Eye (tissue), 1 donor: ENCODE measurements around the gene C12orf42.

Experiments used
- DNase-seq: peaks from one replicate; pipeline ENCODE4 v3.0.0-alpha.2; 2015

Gene C12orf42

GRCh38 chr12:103331643-103332042, 164.1 kb downstream of the C12orf42 start:
- no peak for DNase-seq

- no peak for DNase-seq
These were observed 165.1 kb downstream of the C12orf42 start for GRCh38 chr12:103330672-103331071.

GRCh38 chr12:103327676-103328075, 168.1 kb downstream of the C12orf42 start:
- no peak for DNase-seq

GRCh38 chr12:103326190-103326589, 169.6 kb downstream of the C12orf42 start:
- no peak for DNase-seq

- no peak for DNase-seq
These were observed 177.2 kb downstream of the C12orf42 start for GRCh38 chr12:103318566-103318965.

- DNase-seq: no peak
These were observed 178.5 kb downstream of the C12orf42 start for GRCh38 chr12:103317220-103317619.

- no peak for DNase-seq
These were observed 181.0 kb downstream of the C12orf42 start for GRCh38 chr12:103314786-103315185.

- DNase-seq: no peak
These were observed 181.9 kb downstream of the C12orf42 start for GRCh38 chr12:103313894-103314293.

- DNase-seq: no peak
These were observed 182.9 kb downstream of the C12orf42 start for GRCh38 chr12:103312742-103313354.

- no peak for DNase-seq
These were observed 185.1 kb downstream of the C12orf42 start for GRCh38 chr12:103310546-103311270.

GRCh38 chr12:103308396-103308795, 187.4 kb downstream of the C12orf42 start:
- DNase-seq: no peak

GRCh38 chr12:103303484-103303883, 192.3 kb downstream of the C12orf42 start:
- DNase-seq: no peak

- DNase-seq: peak; percentile 77
These were observed 193.9 kb downstream of the C12orf42 start for GRCh38 chr12:103301642-103302591.

- no peak for DNase-seq
These were observed 207.8 kb downstream of the C12orf42 start for GRCh38 chr12:103288016-103288415.

GRCh38 chr12:103282124-103282523, 213.6 kb downstream of the C12orf42 start:
- no peak for DNase-seq

- DNase-seq: no peak
These were observed 216.3 kb downstream of the C12orf42 start for GRCh38 chr12:103279444-103279843.

GRCh38 chr12:103278329-103278728, 217.4 kb downstream of the C12orf42 start:
- DNase-seq: no peak

- DNase-seq: no peak
These were observed 222.1 kb downstream of the C12orf42 start for GRCh38 chr12:103273645-103274044.

- DNase-seq: no peak
These were observed 222.8 kb downstream of the C12orf42 start for GRCh38 chr12:103272949-103273348.

GRCh38 chr12:103269946-103270345, 225.8 kb downstream of the C12orf42 start:
- peak; percentile 39 for DNase-seq

GRCh38 chr12:103268831-103269514, 226.8 kb downstream of the C12orf42 start:
- DNase-seq: no peak

- no peak for DNase-seq
These were observed 238.0 kb downstream of the C12orf42 start for GRCh38 chr12:103257763-103258162.
